Stimulated activated CD8-positive, alpha-beta memory T cell treated with anti-CD3 and anti-CD28 coated beads, Interleukin-15, amount 100 ng/mL, for 1 hour (primary cell): Measurements from ENCODE around the gene RAB8A.

Source experiments
- DNase-seq: peaks from one replicate; pipeline ENCODE4 v3.0.0-alpha.2; 2020; ENCODE audit warnings: low read depth

Gene RAB8A

DNA sequence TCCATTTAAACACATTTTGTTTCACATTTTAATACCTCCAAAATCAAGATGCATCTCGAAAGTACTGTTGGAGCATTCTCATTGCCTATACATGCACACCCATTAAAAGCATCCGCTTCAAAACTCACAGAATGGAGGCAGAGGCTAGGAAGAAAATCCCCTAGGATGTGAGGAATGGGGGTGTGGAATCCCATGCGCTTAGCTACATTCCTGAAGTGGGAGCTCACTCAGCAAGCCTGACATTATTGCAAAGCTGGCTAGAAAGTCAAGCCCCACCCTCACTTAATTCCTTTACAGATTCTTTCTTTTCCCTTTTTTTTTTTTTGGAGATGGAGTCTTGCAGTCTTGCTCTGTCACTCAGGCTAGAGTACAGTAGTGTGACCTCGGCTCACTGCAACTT lies 68.9 kb downstream of the RAB8A start:
- DNase-seq: no peak
